HEK293 (cell line): ENCODE results near the gene MGLL.

Experiments used
- CTCF ChIA-PET: fragments of 350-600 bp; formaldehyde crosslinking; extraction: SDS; loops from one replicate; lab custom pipeline; 2021; ENCODE audit warnings: antibody characterized with exemption; lab: Yijun Ruan, JAX
- POLR2A ChIA-PET: fragments of 300-600 bp; formaldehyde crosslinking; extraction: SDS; loops from one replicate; lab custom pipeline; 2020; ENCODE audit warnings: antibody characterized with exemption, inconsistent platforms; lab: Yijun Ruan, JAX
- H3K27ac ChIP-seq: fragments of 200-500 bp; sonication (Bioruptor generic); 2 replicates; pipeline ENCODE4 v1.5.1; 2014; ENCODE audit warnings: low read depth, low read length, control low read depth, inconsistent platforms; ENCODE audit errors: extremely low read depth
- H3K36me3 ChIP-seq, 2 experiments: fragments of 200-500 bp in 1 of 2; sonication (Bioruptor generic) in 1 of 2; 1 replicate in 1 of 2; 2 replicates in 1 of 2; pipeline ENCODE4 v1.5.1; 2014 to 2017; ENCODE audit warnings: inconsistent platforms in 2 of 2, low read length in 2 of 2; ENCODE audit not compliant: control insufficient read depth in 2 of 2, insufficient read depth in 1 of 2
- H3K4me1 ChIP-seq: fragments of 200-500 bp; sonication (Bioruptor generic); 2 replicates; pipeline ENCODE4 v1.5.1; 2014; ENCODE audit warnings: mild to moderate bottlenecking, low read length, inconsistent platforms; ENCODE audit not compliant: control insufficient read depth, insufficient read depth
- H3K4me3 ChIP-seq: 2 replicates; pipeline ENCODE4 v1.5.1; 2011; ENCODE audit warnings: low read depth, mild to moderate bottlenecking, control low read depth, low read length, moderate library complexity
- H3K9me3 ChIP-seq: fragments of 200-500 bp; sonication (Bioruptor generic); 2 replicates; pipeline ENCODE4 v1.5.1; 2014; ENCODE audit warnings: low read depth, low read length, inconsistent platforms; ENCODE audit not compliant: control insufficient read depth, insufficient read depth
- ELK4 ChIP-seq: IDR thresholded peaks from 2 replicates; pipeline ENCODE4 v1.6.1; 2011; ENCODE audit warnings: mild to moderate bottlenecking, low read depth, low read length, borderline replicate concordance
- INSM2 ChIP-seq: fragments of 450-650 bp; formaldehyde crosslinking; IDR thresholded peaks from 2 replicates; pipeline ENCODE4 v1.5.1; 2016; ENCODE audit warnings: missing biosample characterization, missing genetic modification characterization
- ZBTB17 ChIP-seq: fragments of 450-650 bp; formaldehyde crosslinking; IDR thresholded peaks from 2 replicates; pipeline ENCODE4 v1.5.1; 2016; ENCODE audit warnings: missing biosample characterization, missing genetic modification characterization
- ZNF10 ChIP-seq: fragments of 450-650 bp; formaldehyde crosslinking; IDR thresholded peaks from 2 replicates; pipeline ENCODE4 v1.5.1; 2017; ENCODE audit warnings: missing biosample characterization, missing genetic modification characterization
- ZNF2 ChIP-seq: fragments of 450-650 bp; formaldehyde crosslinking; IDR thresholded peaks from 2 replicates; pipeline ENCODE4 v1.5.1; 2016; ENCODE audit warnings: missing biosample characterization, missing genetic modification characterization
- ZNF433 ChIP-seq: fragments of 450-650 bp; formaldehyde crosslinking; IDR thresholded peaks from 2 replicates; pipeline ENCODE4 v1.5.1; 2016; ENCODE audit warnings: missing biosample characterization, missing genetic modification characterization, low read depth
- ZNF518A ChIP-seq: fragments of 450-650 bp; formaldehyde crosslinking; conservative IDR thresholded peaks from 2 replicates; pipeline ENCODE4 v1.5.1; 2016; ENCODE audit warnings: low read depth, missing biosample characterization, missing genetic modification characterization
- ZNF585B ChIP-seq: fragments of 450-650 bp; formaldehyde crosslinking; IDR thresholded peaks from 2 replicates; pipeline ENCODE4 v1.5.1; 2016; ENCODE audit warnings: missing biosample characterization, missing genetic modification characterization
- ZNF624 ChIP-seq: fragments of 450-650 bp; formaldehyde crosslinking; IDR thresholded peaks from 2 replicates; pipeline ENCODE4 v1.5.1; 2017; ENCODE audit warnings: missing biosample characterization, missing genetic modification characterization
- ZNF639 ChIP-seq: fragments of 450-650 bp; formaldehyde crosslinking; IDR thresholded peaks from 2 replicates; pipeline ENCODE4 v1.5.1; 2016; ENCODE audit warnings: missing biosample characterization, missing genetic modification characterization
- ZNF654 ChIP-seq: fragments of 450-650 bp; formaldehyde crosslinking; IDR thresholded peaks from 2 replicates; pipeline ENCODE4 v1.5.1; 2016; ENCODE audit warnings: low read depth, missing biosample characterization, missing genetic modification characterization
- ZNF664 ChIP-seq: fragments of 450-650 bp; formaldehyde crosslinking; IDR thresholded peaks from 2 replicates; pipeline ENCODE4 v1.5.1; 2016; ENCODE audit warnings: missing biosample characterization, missing genetic modification characterization
- ZSCAN4 ChIP-seq: fragments of 450-650 bp; formaldehyde crosslinking; IDR thresholded peaks from 2 replicates; pipeline ENCODE4 v1.5.1; 2017; ENCODE audit warnings: missing biosample characterization, missing genetic modification characterization

MGLL gene

GRCh38 chr3:127743351-127744252, 78.7 kb downstream of the MGLL start:
- no peak overlapping the region for H3K4me3 ChIP-seq
- ChIA-PET CTCF (interaction anchor here (0.8 to 1.2 kb wide), 2 partner anchors 47 to 48 kb away, joined by 3 to 4 read pairs; no protein-coding TSS in a partner anchor), POLR2A (no interaction called here)
- no peaks in the 10 kb centered on the region for H3K36me3 ChIP-seq
- no peaks in the 10 kb centered on the region for H3K9me3 ChIP-seq
- TF ChIP-seq ZNF585B (tag by site-specific recombination) (no peak), INSM2 (tag by site-specific recombination) (no peak), ZSCAN4 (tag by site-specific recombination) (no peak), ZNF433 (tag by site-specific recombination) (no peak), ZBTB17 (no peak), ELK4 (no peak), ZNF624 (no peak), ZNF639 (tag by site-specific recombination) (no peak), ZNF518A (tag by site-specific recombination) (no peak)
- 0 out of 2 replicates have a peak, but pooled peaks cover 2% of the 10 kb centered on the region for H3K4me1 ChIP-seq
- H3K27ac ChIP-seq: no peak overlapping the region

- Histone ChIP-seq H3K4me3 (no peak overlapping the region), H3K9me3 (no peaks in the 10 kb centered on the region), H3K27ac (no peak overlapping the region), H3K36me3 (no peaks in the 10 kb centered on the region), H3K4me1 (0 out of 2 replicates have a peak, but pooled peaks cover under 1% of the 10 kb centered on the region)
- no peak for TF ChIP-seq ZNF664 (tag by site-specific recombination)
- no peak for TF ChIP-seq ZNF2 (tag by site-specific recombination)
- no peak for TF ChIP-seq ZNF654
- no peak for TF ChIP-seq ZNF10 (tag by site-specific recombination)
- ChIA-PET POLR2A (no interaction called here), CTCF (interaction anchor here (1.2 kb wide), 1 partner anchor 48 kb away, joined by 3 read pairs; no protein-coding TSS in a partner anchor)
Measured at GRCh38 chr3:127742580-127742979, 79.7 kb downstream of the MGLL start.
